Iris pigment epithelial cell (primary cell): ENCODE results near the gene LHFPL4.

Experiments used
- DNase-seq: peaks from one replicate; pipeline ENCODE4 v3.0.0-alpha.2; 2011; ENCODE audit warnings: low read depth

LHFPL4 gene

DNA sequence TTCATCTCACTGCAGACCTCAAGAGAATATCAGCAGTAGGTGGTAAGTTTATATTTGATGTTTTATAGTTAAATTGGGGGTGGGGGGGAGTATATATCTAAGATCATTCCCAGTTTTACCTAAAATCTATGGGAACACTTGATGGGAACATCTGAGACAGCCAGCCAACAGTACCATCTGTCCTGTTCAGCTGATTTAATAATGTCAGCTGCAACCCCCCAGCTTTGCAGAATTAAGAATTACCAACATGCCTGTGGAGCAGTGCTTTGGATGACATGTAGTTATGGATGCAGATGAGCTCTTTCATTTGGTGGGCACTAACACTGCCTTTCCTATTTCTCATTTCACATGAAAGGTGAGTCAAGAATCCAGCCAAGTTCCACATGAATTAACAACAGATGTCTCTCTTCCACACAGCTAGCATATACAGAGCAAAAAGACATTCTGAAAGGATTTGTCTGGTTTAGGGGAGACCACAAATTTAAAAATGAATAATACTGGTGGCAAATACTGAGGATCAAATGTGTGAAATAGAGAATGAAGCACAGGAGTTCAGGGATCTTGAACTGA, 80.0 kb downstream of the LHFPL4 start:
- DNase-seq = no peak

DNA sequence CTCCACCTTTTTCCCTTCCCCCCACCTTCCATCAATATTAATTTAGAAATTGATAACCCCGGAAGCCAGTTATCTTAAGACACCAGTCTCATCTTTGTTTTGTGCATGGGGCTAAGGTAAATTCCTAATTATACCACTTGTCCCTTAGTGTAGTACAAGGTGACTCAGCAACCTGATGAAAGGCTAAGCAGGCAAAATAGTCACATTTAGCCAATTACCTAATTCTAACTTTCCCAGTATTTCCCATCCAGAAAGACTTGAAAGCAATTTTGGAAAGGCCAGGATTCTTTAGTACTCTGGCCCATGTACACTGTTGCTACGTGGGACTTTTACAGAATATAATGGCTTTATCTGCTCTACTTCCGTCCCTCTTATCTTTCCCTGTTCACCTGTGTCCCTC, 83.6 kb downstream of the LHFPL4 start:
- DNase-seq = no peak

DNA sequence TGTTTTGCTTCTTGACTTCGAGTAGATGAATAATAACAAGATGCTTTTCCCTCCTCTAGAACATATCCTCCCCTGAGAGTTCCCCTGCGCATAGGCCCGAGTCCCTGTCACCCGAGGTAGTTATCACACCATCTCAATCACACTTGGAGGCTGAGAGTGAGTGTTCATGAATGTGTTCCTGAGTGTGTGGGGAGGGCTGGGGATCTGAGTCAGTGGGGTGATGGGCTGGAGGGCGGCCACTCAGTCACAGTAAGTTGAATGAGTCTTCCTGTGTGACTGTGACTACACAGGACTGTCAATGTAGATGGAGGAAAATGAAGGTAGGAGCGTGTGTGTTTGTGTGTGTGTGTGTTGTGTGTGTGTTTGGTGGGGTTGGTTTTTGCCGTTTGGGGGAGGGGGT, 85.2 kb downstream of the LHFPL4 start:
- DNase-seq = no peak

- DNase-seq = no peak
These were observed 86.2 kb downstream of the LHFPL4 start for GRCh38 chr3:9467451-9467850.

- no peak for DNase-seq
These were observed 98.0 kb downstream of the LHFPL4 start for GRCh38 chr3:9455596-9456131.

DNA sequence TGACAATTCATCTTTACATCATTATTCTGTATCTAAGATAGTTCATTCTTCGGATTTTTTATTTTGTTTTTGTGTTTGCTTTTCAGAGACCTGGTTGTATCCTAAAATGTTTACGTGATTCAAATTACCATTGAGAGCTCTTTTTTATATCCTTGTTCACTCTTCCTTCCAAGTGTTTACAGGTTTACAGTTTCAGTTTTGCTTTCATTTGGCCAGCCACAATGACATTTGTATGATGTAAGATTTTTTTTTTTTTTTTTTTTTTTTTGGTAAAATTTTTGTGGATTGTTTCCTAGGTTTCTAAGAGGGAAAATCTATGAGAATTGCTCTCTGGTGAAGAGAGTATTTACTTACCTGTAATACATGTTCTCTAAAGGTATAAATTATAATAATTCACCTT, 101.2 kb downstream of the LHFPL4 start:
- peak; percentile 49 for DNase-seq

GRCh38 chr3:9450991-9451390, 102.6 kb downstream of the LHFPL4 start:
- no peak for DNase-seq

GRCh38 chr3:9450126-9450525, 103.5 kb downstream of the LHFPL4 start:
- no peak for DNase-seq

DNA sequence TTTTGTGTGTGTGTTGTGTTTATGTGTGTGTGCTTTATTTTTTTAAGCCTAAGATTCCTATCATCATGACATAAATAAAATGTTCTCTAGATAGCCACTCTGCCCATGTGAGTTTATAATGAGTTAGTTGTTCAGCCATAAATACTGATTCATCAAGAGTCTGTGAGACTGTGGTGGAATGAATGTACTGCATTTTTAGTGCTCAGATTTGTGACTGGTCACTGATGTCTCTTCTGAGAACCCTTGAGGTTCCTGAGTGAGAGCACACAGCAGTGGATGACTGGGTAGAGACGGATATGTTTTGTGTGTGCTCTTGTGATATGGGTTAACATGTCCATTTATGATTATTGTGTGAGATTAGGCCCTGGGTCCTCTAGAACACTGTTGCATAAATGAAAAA, 105.0 kb downstream of the LHFPL4 start:
- peak; percentile 17 for DNase-seq
